Measurements from ENCODE around the gene AMFR. TPM values are rescaled to one million over a fixed set of nuclear protein-coding genes. Genes with fewer than 3 reads are reported as not detected.

AMFR gene
- total RNA-seq, 1 experiment from 2014 or later: 31.7 TPM

GRCh38 chr16:56344518-56345405, 80.6 kb downstream of the AMFR start:
- H3K27me3 Mint-ChIP-seq (ENCODE audit: low read depth): no peaks in the 10 kb centered on the region
- ChIA-PET CTCF (interaction anchor here (0.9 to 1.0 kb wide), 2 partner anchors 11 to 12 kb away, joined by 3 read pairs; no protein-coding TSS in a partner anchor), POLR2A (no interaction called here)
- no peaks in the 10 kb centered on the region for H3K4me1 Mint-ChIP-seq
- H3K9me3 Mint-ChIP-seq: no peaks in the 10 kb centered on the region
- no peak overlapping the region for H3K27ac Mint-ChIP-seq
- no peaks in the 10 kb centered on the region for H3K36me3 Mint-ChIP-seq
- no peak for DNase-seq (ENCODE audit: low spot score)
- no peak for ATAC-seq
- no peak overlapping the region for H3K4me3 Mint-ChIP-seq
- TF ChIP-seq, protein P1, sequence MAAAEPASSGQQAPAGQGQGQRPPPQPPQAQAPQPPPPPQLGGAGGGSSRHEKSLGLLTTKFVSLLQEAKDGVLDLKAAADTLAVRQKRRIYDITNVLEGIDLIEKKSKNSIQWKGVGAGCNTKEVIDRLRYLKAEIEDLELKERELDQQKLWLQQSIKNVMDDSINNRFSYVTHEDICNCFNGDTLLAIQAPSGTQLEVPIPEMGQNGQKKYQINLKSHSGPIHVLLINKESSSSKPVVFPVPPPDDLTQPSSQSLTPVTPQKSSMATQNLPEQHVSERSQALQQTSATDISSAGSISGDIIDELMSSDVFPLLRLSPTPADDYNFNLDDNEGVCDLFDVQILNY (CRISPR knock-in tag; IDR thresholded peaks at IDR 0.05): no peak
- TF ChIP-seq KAT7 (CRISPR knock-in tag; IDR thresholded peaks at IDR 0.05; ENCODE audit: borderline replicate concordance): no peak
- TF ChIP-seq MXD4 (CRISPR knock-in tag; IDR thresholded peaks at IDR 0.05; ENCODE audit: borderline replicate concordance): no peak
- TF ChIP-seq EMX1 (CRISPR knock-in tag; IDR thresholded peaks at IDR 0.05): no peak
- no peak for TF ChIP-seq TEAD4 (CRISPR knock-in tag; IDR thresholded peaks at IDR 0.05)
- TF ChIP-seq, protein P2, sequence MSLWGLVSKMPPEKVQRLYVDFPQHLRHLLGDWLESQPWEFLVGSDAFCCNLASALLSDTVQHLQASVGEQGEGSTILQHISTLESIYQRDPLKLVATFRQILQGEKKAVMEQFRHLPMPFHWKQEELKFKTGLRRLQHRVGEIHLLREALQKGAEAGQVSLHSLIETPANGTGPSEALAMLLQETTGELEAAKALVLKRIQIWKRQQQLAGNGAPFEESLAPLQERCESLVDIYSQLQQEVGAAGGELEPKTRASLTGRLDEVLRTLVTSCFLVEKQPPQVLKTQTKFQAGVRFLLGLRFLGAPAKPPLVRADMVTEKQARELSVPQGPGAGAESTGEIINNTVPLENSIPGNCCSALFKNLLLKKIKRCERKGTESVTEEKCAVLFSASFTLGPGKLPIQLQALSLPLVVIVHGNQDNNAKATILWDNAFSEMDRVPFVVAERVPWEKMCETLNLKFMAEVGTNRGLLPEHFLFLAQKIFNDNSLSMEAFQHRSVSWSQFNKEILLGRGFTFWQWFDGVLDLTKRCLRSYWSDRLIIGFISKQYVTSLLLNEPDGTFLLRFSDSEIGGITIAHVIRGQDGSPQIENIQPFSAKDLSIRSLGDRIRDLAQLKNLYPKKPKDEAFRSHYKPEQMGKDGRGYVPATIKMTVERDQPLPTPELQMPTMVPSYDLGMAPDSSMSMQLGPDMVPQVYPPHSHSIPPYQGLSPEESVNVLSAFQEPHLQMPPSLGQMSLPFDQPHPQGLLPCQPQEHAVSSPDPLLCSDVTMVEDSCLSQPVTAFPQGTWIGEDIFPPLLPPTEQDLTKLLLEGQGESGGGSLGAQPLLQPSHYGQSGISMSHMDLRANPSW (CRISPR knock-in tag; conservative IDR thresholded peaks at IDR 0.05; ENCODE audit: low read depth): no peak
- no peak for TF ChIP-seq ZNF396 (CRISPR knock-in tag; IDR thresholded peaks at IDR 0.05; ENCODE audit: borderline replicate concordance)
- no peak for TF ChIP-seq AFF4 (CRISPR knock-in tag; IDR thresholded peaks at IDR 0.05; ENCODE audit: borderline replicate concordance)

GRCh38 chr16:56343661-56344517, 81.5 kb downstream of the AMFR start:
- Mint-ChIP-seq H3K4me3 (no peak overlapping the region), H3K27ac (no peak overlapping the region), H3K36me3 (no peaks in the 10 kb centered on the region), H3K27me3 (ENCODE audit: low read depth) (no peaks in the 10 kb centered on the region), H3K4me1 (no peaks in the 10 kb centered on the region), H3K9me3 (no peaks in the 10 kb centered on the region)
- ATAC-seq (no peak), DNase-seq (ENCODE audit: low spot score) (no peak)
- ChIA-PET POLR2A (no interaction called here), CTCF (interaction anchor here (0.9 to 1.0 kb wide), 2 partner anchors 12 to 13 kb away, joined by 3 read pairs; no protein-coding TSS in a partner anchor)
- TF ChIP-seq USF2 (CRISPR knock-in tag; IDR thresholded peaks at IDR 0.05): no peak

Measured in WTC11 (cell line).